GM10847 (cell line): ENCODE results near the gene TC2N.

Source experiments
- POLR2A ChIP-seq: IDR thresholded peaks from 2 replicates; pipeline ENCODE4 v1.6.1; 2011; ENCODE audit not compliant: insufficient read length; ENCODE audit errors: extremely low read depth

TC2N gene

DNA sequence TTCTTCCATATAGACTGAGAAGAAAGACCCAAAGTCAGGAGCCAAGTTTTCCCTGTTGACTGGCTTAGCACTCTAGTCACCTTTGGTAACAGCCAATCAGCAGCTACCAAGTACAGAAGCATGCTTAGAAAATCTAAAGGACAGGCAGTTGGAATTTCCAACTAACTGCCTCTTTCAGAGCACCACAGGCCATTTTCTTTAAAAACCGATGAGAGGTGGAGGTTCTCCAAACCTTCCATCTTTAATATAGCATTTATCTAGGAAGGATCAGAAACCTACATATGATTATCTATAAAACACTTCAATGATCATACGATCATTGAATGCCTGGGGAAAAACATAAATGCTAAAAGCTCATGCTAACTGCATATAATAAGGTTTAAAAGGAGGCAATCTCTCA lies 135.3 kb downstream of the TC2N start, which contains the start of gene CATSPERB:
TSS of gene CATSPERB (minus strand) at position 101 of the 400 bp plus-strand sequence. CDS start 2,607 bp downstream, outside the sequence.
- TF ChIP-seq POLR2A, result no peak

DNA sequence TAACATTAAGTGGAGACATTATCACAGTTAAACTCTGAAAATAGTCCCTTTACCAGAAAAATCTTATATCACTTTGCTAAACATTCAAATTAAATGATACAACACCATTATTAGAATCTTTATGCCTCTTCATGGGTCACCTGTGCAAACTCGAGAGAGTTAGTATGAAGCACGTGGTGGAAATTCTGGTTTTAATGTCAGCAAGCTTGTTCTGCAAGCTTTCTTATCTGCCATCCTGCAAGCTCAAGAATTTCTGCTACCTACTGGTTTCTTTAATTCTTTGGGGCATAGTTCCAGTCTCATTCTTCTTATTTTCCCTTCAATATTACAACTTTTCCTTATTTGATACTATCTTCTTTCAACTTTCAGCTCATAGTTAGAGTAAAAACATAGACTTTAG lies 136.3 kb downstream of the TC2N start:
- no peak for TF ChIP-seq POLR2A

DNA sequence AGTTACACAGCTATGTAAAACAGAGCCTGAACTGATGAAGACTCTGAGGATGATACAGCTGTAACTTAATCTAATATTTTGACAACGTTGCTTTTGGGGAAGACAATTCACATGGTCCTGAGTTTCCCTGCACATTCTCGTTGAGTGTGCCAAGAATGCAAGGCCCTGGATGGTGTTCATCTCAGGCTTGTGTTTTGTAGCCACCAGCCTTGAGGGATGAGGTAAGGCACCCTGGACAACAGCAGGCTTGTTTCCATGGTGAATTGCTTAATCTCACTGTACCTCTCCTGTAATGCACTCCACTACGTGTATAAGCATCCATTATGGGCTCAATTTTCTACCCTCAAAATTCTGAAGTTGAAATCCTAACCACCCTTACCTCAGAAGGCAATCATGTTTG lies 137.6 kb downstream of the TC2N start:
- no peak for TF ChIP-seq POLR2A
